ENCODE measurements around the gene FHOD3.

FHOD3 gene

DNA sequence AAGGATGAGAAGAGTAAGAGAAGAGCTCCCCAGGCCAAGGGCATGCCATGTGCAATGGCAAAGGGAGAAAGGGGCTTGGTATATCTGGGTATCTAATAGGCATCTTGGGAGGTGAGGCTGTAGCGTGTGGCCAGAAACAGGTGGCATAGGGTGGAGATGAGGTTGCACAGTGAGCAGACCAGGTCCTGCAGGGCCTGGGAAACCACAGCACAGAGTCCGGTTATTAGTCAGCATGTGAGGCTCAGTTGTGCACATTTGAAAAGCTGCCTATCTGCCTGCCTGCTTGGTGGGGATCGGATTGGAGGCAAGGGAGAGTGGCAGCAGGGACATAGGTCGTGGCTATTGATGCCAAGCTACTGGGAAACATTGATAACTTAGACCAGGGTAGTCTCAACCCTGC, 340.7 kb downstream of the FHOD3 start:
- DNase-seq, result no peak

DNA sequence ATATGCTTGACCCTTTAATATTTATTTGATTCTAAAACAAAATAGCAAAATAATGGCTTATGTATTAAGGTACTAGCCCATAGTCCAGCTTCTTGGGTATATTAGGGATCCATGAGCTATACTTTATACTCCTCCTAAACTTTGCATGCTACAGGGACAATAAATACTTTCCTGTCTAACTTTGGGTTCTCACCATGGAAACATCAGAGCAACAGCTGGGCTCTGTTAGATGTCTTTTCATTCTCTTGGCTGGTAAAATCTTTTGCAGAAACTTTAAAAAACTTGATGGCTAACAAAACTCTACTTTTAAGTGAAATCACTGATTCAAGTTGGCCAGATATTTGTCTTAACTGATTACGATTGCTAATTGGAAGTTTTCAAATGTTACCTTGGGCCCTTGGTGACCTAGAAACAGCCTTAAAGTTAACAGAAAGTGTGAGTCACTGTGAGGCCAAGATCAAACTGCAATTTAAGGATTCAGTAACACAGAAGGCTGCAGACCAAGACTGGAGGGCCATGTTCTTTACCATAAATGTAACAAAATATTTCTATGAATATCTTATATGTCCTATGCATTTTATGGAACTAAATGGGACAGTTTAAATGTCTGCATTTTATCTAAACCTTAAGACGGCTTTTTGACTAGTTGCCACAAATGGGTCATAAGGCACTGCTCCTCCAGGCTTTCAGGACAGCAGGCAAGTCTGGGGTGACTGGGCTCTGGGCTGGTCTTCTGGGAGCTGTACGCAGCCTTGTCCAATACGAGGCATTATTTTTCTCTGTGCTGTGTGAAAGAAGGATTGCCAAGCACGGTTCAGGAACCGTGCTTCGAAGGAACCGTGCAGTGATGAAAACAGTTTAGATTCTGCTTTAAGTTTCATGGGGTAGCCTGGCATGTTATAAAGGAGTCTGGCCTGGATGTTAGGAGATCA, 342.8 kb downstream of the FHOD3 start:
- DNase-seq, result no peak

DNA sequence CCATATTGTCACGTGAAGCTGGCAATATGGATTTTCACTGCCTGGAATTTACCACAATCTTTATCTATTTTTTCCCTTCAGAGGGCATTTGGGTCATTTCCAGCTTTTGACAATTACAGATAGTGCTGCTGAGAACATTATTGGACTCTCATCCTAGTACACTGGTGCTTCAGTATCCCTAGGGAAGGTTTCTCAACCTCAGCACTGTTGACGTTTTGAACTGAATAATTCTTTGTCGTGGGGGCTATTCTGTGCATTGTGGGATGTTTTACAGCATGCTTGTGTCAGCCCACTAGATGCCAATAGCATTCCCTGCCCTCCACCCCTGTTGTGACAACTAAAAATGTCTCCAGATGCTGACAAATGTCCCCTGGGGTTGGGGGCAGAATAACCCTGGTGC, 345.5 kb downstream of the FHOD3 start:
- DNase-seq, result no peak

DNA sequence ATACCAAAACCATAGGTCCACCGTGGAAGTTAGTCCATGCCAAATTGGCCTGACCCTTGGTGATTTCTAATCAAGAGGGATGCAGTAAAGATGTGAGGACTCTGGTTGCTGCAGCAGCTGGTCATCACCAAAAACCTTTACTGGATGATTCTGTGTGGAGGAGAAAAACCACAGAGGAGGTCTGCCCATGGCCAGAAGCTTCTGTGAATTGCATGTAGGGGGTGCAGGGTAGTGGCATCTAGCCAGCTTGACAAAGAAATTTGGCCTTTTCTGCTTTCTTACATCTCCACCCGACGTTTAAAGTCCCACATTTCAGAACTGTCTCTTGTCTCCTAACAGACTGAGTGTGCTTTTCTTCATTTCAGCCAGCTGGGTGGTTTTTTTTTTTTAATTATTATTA, 351.3 kb downstream of the FHOD3 start:
- DNase-seq, result no peak

DNA sequence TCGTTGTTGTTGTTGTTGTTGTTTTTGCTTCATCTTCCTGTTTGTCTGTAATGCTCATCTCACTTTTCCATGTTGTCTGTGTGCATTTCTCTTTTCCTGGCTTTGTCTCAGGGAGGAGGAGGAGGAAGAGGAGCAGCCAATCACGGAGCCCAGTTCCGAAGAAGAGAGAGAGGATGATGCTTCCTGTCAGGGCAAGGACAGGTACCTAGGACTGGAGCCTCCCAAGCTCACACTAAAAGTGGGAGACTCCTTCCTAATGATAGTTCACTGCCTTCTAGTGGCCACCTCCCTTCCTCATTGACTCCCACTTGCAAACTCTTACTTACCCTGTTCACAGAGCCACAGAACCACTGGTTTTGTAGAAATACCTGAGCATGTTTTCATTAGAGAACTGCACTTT, 351.7 kb downstream of the FHOD3 start:
- no peak for DNase-seq

DNA sequence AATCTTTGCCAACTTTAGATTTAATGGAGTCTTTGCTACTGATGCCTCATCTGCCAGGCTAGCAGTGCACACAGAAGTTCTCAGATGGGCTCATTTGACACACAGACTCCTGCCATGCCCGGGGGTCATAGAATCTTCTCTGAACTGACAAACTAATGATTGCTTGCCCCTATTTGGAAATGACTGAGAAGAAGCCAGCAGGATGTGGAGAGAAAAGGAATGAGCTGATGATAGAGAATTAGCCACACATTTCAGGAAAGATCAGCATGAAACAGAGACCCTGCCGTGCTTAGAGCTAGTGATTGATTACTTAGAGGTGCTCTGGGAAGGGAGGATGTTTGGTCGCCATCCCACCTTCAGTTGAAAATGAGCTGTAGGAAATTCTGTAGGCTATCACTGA, 352.8 kb downstream of the FHOD3 start:
- DNase-seq, result no peak

DNA sequence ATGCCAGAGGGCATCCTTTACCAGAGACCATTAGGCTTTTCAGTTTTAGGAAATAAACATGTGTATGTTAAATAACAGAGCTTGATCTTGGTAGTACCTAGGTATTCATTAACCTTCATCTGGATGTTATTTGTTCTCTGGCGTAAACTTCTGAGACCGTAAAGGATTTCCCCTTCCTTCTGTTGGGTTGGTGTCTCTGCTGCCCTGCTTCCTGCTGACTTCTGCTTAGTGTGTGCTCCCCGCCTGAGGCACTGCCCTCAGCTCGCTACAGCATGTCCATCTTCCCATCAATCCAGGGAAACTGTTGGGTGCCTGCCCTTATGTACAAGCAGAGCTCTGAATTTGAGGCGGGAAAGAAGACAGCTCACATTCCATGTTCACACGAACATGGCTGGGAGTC, 353.4 kb downstream of the FHOD3 start:
- DNase-seq, result no peak

DNA sequence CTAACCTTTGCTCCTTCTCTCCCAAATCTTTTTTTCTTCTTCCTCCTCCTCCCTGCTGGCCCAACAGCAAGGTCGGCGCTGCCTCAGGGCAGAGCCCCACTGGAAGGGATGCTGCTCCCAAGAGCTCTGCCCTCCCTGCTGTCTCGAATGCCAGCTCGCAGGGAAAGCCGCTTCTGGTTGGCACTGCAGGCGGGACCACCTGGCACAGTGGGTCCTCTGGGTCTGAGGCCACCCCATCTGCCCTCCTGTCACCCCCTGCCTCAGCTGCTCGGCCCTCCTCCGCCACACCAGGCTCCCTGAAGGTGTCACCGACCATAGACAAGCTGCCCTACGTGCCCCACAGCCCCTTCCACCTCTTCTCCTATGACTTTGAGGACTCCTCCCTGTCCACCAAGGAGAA, 355.0 kb downstream of the FHOD3 start:
- no peak for DNase-seq

DNA sequence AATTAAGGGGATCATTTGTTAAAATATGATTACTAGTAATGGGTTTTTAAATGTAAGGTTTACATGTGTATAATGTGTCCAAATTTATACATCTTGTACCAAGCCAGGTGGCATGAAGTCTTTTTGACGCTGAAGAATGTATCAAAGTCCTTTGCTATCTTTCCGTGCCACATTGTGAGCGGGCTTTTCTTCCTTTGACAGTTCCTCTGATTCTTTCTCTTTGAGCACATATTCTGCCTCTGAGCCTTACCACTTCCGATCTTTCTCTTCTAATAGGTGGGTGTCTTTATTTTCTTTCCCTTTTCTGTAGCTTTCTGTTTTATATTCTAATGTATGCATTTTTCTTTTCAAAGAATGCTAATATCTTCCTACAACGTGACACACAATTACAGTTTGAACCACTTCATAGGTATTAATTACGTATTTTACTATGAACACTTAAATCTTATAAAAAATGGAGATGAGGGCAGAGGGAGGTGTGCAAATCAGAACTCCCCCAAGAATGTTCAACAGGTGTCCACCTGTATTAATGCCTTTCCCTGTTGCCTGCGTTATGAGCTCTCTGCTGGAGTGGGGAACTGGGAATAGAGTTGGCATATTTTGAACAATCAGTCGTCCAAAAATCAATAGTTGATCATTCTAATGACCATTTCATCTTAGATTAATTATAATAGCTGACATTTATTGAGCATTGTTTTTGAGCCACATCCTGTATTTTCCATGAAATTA, 355.8 kb downstream of the FHOD3 start:
- DNase-seq, result no peak

DNA sequence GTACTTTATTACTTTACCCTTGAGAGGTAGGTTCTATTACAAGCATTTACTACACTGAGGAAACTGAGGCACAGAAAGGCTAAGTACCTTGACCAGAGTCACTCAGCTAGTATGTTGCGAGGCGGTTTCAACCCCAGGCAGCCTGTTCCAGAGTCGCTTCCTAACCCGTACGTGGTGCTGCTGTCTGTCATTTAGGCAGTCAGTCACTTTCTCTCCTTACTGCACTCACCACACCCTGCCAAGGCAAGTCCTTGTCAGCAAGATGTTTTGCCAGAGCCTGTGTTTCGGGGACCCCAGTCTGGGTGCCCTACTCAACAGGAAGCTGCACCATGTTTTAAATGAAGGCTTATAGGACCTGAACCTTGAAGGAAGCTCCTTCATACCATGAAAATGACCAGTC, 356.4 kb downstream of the FHOD3 start:
- DNase-seq, result no peak

DNA sequence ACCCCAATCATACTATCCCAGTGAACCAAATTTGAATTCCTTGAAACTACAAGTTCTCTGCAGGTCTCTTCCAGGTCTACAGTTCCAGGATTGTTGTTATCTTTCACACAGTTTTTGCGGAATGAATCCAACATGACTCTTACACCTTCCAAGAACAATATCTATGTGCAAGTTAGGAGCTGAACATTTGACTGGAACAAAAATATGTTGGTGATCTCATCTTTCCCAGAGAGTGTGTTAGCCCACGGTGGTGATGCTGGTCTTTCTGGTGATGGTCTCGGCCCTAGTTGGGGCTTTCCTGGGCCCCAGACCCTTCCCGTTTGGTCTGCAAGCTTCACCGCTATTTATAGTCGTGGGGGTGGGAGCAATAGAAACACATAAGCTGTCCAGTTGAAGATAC, 357.6 kb downstream of the FHOD3 start:
- no peak for DNase-seq

DNA sequence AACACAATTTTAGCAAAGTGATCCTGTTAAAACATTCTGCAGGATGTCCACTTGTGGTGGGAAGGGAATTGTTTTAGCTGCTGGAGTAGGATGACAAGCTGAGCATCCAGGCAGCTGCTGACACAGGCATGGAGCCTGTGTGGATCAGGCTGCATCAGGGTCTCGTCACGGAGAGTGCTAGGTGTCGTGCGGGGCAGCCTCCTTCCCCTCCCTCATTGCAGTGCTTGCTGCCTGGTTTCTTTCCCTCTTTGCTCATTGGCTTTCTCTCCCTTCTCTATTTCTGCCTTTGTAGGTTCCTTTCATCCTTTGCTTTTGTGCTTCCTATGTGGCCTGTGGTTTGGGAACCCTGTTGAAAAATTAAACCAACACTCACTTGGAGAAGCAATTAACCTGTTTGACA, 358.4 kb downstream of the FHOD3 start:
- no peak for DNase-seq

DNA sequence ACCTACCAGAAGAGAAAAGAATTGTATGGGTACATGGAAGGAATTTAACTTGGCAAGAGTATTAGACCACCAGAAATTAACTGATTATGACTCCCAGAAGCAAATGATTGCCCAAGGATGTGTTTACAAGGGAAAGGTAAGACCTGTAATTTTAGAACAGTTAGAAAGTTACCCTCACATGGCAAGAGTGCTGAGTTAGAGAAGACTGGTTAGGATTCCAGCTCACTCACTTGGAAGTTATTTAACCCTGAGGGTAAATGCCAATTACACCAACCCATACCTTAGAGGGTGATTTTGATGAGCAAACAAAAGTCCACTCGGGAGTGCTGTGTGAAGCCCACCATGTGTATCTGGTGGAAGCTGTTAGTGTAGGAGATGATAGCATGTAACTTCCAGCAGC, 361.1 kb downstream of the FHOD3 start:
- no peak for DNase-seq

DNA sequence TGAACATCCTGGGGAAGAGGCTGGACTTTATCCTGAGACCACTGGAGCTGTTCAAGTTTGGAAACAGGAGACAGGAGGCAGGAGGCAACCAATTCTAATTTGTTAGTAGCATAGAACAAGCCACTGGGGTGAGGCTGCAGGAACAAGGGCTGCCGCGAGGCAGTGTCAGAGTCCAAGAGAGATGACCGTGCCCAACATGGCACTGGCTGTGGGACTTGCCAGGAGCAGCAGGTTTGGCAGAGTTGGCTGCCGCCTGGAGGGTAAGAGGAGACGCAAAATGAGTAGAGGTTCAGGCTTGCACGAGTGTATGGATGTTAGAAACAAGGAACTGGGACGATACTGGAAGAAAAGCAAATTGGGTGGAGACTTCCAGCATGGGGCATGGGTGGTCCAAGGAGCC, 362.8 kb downstream of the FHOD3 start:
- no peak for DNase-seq

DNA sequence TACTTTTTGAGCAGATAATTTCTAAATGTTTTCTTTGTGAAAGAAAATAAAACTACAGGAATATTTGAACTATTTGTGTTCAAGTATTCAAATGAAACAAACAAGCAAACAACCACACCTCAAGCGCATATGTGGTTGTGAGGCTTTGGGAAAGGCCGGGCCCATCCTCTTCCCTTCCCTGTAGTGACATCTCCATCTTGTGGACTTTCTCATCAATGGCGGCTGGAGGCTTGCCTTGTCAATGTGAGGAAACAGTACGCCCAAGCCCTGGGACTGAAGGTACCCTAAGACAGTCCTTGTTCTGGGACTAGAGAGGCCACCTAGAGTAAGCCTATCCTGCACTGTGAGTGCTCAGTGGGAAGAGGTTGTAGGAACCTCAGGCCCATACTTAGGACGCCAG, 364.5 kb downstream of the FHOD3 start:
- peak; percentile 9 for DNase-seq

DNA sequence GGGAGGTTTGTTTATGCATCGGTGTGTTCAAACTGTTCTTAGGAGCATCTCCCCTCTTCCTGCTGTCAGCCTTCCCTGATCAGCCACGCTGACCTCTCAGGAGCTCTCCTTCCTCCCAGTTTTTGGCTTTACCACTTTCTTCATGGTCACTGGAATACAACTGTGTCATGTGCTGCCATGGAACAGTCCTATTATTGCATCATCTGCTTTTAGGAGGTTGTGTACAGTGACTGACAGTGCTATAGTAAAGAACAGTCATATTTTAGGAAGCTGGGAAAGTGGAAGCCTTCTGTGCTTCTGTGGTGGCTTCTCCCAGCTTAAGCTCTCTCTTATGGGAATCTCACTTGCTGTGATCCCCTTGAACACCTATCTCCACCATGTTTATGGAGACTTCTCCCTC, 365.8 kb downstream of the FHOD3 start:
- no peak for DNase-seq

DNA sequence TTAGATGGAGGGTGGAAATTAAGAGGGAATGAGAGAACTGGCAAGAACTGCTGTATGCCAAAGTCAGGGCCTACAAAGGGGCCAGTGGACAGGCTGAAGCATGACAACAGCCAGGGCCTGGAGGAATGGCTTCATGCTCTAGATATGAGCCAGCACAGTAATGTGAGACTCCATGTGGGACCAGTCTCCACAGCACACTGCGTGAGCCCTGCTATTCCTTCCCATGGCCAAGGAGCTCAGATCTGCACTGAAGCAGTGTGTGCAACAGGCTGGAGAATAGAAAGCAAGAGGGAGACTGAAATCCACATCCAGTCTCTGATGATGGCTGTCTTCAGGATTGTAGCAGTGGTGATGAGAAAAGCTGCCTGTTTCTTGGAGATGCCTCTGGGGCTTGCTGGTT, 368.4 kb downstream of the FHOD3 start:
- no peak for DNase-seq

DNA sequence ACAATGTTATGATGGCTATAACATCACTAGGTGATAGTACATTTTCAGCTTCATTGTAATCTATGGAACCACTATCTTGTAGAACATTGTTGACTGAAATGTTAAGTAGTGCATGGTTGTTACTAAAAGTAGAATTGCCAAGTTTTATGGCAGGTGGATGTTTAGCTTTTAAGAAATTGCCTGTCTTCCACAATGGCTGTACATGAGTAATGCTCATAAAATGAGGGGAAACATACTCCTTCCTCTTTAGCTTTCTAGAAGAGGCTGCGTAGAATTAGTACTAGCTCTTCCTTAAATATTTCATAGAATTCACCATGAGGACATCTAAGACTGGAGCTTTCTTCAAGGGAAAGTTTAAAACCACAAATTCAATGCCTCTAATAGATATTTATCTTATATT, 370.3 kb downstream of the FHOD3 start:
- DNase-seq, result no peak

DNA sequence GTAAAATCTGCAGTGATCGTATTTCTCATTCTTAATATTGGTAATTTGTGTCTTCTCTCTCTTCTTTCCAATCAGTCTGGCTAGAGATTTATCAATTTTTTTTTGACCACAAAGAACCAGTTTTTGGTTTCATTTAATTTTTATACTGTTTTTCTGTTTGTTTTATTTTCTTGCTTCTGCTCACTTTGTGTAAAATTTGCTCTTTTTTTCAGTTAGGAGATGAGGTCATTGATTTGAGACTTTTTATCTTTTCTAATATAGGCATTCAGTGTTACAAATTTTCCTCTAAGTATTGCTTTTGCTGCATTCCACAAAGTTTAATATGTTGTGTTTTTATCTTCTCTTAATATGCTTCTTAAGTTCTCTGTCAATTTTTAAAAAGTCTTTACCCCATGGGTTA, 370.8 kb downstream of the FHOD3 start:
- no peak for DNase-seq

DNA sequence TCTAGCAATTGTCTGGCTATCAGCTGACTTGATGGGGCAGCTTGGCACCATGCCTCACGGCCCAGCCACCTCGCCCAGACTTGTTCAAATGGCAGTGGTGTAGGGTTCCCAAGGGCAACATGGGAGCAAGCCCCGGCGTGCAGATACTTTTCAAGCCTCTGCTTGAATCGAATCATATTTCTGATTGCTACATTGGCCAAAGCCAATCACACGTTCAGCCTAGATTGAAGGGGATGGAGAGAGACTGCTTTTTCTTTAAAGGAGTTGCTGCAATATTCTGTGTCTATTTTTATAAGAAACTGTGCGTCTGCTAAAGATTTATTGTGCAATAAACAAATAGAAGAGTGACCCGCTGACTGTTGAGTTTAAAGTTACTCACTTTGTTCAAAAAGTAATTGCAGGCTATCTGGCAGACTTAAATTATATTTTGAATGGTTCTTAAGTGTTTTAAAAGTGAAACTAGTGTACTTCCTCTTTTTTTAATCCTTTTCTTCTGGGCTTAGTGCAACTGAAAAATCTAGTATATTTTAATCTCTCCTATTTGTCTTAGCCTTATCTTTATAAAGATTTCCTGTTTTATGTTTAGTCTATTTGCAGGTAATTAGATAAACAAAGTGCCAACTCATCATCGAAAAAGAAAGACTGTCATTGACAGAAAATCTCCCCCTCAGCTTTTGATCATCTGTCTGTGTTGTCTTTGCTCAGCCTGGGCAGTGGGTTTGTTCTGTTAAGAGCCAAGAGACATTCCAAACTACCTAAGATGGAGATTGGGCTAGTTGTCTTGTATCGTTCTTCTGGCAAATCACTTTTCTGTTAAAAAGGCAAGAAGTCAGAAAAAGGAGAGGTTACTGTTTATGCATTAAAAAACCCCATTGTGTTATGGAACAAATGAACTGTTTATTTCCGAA, 375.2 kb downstream of the FHOD3 start:
- DNase-seq, result no peak

DNA sequence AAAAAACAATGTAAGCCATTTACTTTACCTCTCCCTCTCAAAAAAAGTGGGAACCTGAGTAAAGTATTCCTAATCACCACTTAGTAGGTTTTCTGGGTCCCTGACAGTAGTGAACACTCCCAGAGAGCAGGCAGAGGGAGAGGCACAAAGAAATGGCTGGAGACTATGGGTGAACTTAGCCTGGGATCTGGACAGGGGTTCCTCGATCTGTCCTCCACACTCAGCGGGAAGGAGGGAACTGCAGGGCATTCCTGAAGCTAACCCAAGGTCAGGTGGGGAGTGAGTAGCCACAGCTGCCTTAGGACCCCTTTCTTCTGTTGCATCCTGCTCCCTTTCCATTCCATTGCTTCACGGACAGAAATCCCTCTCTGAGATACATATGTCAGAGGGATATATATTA, 375.9 kb downstream of the FHOD3 start:
- no peak for DNase-seq

DNA sequence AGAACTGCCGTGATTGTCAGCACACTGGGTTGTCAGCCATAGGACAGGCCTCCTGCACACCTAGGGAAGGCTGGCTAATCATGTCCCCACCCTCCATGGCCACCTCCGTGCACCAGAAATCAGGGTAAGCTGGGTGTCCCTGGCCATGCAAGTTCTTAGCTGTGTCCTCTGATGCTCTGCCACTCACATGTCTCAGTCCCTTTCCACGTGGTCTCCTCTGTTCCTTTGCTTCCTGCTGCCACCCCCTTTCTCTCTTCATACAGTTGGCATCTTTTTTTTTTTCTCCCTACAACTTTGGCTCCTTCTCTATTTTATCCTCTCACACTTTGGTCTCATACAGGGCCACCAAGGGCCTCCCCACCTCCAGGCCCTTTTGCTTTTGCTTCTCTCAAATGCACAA, 377.6 kb downstream of the FHOD3 start:
- no peak for DNase-seq

DNA sequence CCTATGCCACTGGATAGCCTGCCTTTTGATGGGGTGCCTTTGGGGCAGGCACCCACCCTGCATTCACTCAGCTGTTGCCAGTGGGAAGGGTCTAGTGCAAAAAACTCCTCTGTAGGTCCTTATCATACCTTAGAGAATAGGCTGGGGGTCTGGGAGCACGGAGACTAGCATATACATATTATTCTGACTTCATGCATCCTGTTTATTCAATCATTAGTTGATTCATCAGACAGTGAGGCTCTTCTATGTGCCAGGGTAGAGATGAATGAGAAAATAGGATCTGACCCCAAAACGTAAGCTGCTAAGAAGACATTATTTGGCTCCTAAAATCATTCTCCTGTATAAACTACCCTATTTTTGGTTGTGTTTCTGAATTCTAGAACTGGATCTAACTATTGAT, 378.0 kb downstream of the FHOD3 start:
- no peak for DNase-seq
